SK-N-SH (cell line): ENCODE results near the gene LENG8. TPM values are rescaled to one million over a fixed set of nuclear protein-coding genes. Genes with fewer than 3 reads are reported as not detected.

Source experiments
- CTCF ChIA-PET: fragments of 300-600, 350-600 bp; formaldehyde crosslinking; extraction: SDS; loops from one replicate; lab custom pipeline; 2021; lab: Yijun Ruan, JAX
- POLR2A ChIA-PET: fragments of 350-600 bp; sonication (Branson Sonifier 250); formaldehyde crosslinking; extraction: SDS; loops from one replicate; lab custom pipeline; 2020; ENCODE audit warnings: antibody characterized with exemption, inconsistent platforms; lab: Yijun Ruan, JAX
- DNase-seq: peaks from one replicate; pipeline ENCODE4 v3.0.0; 2012
- H2AFZ ChIP-seq: fragments of 200-600 bp; sonication (generic); 2 replicates; pipeline ENCODE4 v1.8.1; 2016; ENCODE audit warnings: antibody characterized with exemption, mild to moderate bottlenecking, low read depth
- H3F3A ChIP-seq: fragments of 200-600 bp; sonication (generic); replicated peaks from 2 replicates; pipeline ENCODE3; 2016; ENCODE audit warnings: antibody characterized with exemption, mild to moderate bottlenecking; ENCODE audit not compliant: insufficient read depth
- H3K27ac ChIP-seq, 2 experiments: fragments of 200-500 bp in 1 of 2; fragments of 200-600 bp in 1 of 2; sonication (Bioruptor generic) in 1 of 2; sonication (generic), shearing (Covaris generic) in 1 of 2; 2 replicates each; pipeline versions ENCODE4 v1.5.1 to v1.6.1; 2014 to 2016; ENCODE audit warnings: low read depth in 2 of 2, inconsistent platforms in 1 of 2, low read length in 1 of 2, mild to moderate bottlenecking in 1 of 2, mixed read lengths in 1 of 2
- H3K27me3 ChIP-seq: fragments of 200-600 bp; sonication (generic), shearing (Covaris generic); 2 replicates; pipeline ENCODE4 v1.6.1; 2016; ENCODE audit warnings: mixed run types; ENCODE audit not compliant: insufficient read depth
- H3K36me3 ChIP-seq, 2 experiments: fragments of 200-500 bp in 1 of 2; fragments of 200-600 bp in 1 of 2; sonication (Bioruptor generic) in 1 of 2; sonication (generic) in 1 of 2; replicated peaks in 1 of 2; 2 replicates each; pipeline versions ENCODE3 to v1.5.1; 2014 to 2016; ENCODE audit warnings: low read length in 1 of 2, mild to moderate bottlenecking in 1 of 2; ENCODE audit not compliant: insufficient read depth in 2 of 2, control insufficient read depth in 1 of 2
- H3K4me1 ChIP-seq, 2 experiments: fragments of 200-500 bp in 1 of 2; fragments of 200-600 bp in 1 of 2; sonication (Bioruptor generic) in 1 of 2; sonication (generic), shearing (Covaris generic) in 1 of 2; 2 replicates each; pipeline versions ENCODE4 v1.5.1 to v1.6.1; 2014 to 2016; ENCODE audit warnings: low read depth in 1 of 2, low read length in 1 of 2, mixed run types in 1 of 2; ENCODE audit not compliant: insufficient read depth in 2 of 2, control insufficient read depth in 1 of 2
- H3K4me2 ChIP-seq: fragments of 200-600 bp; sonication (generic), shearing (Covaris generic); 2 replicates; pipeline ENCODE4 v1.6.1; 2017; ENCODE audit warnings: mixed run types
- H3K4me3 ChIP-seq, 2 experiments: fragments of 200-500 bp in 1 of 2; fragments of 200-600 bp in 1 of 2; sonication (Bioruptor generic) in 1 of 2; sonication (generic), shearing (Covaris generic) in 1 of 2; 2 replicates each; pipeline versions ENCODE4 v1.5.1 to v1.8.1; 2014 to 2016; ENCODE audit warnings: low read depth in 2 of 2, inconsistent platforms in 1 of 2, low read length in 1 of 2, mild to moderate bottlenecking in 1 of 2, mixed read lengths in 1 of 2, moderate library complexity in 1 of 2
- H3K79me2 ChIP-seq: fragments of 200-600 bp; sonication (generic); 2 replicates; pipeline ENCODE4 v1.8.1; 2017; ENCODE audit warnings: mild to moderate bottlenecking; ENCODE audit not compliant: insufficient read depth
- H3K9ac ChIP-seq: fragments of 200-600 bp; sonication (generic); 2 replicates; pipeline ENCODE4 v1.6.1; 2017; ENCODE audit warnings: mixed run types
- H3K9me2 ChIP-seq: fragments of 200-600 bp; sonication (generic); 2 replicates; pipeline ENCODE4 v1.6.1; 2017; ENCODE audit warnings: mixed run types
- H3K9me3 ChIP-seq: fragments of 200-600 bp; sonication (generic); 2 replicates; pipeline ENCODE4 v1.6.1; 2017; ENCODE audit warnings: mixed run types, mild to moderate bottlenecking, moderate library complexity
- H4K20me1 ChIP-seq: fragments of 200-600 bp; sonication (generic); 2 replicates; pipeline ENCODE4 v1.6.1; 2017; ENCODE audit warnings: mild to moderate bottlenecking, mixed run types; ENCODE audit not compliant: insufficient read depth
- EZH2phosphoT487 ChIP-seq: fragments of 200-600 bp; sonication (generic); IDR thresholded peaks from 2 replicates; pipeline ENCODE4 v1.6.1; 2017; ENCODE audit warnings: low read depth, mixed run types, mild to moderate bottlenecking, antibody characterized with exemption, moderate library complexity, borderline replicate concordance
- FOSL2 ChIP-seq: IDR thresholded peaks from 2 replicates; pipeline ENCODE4 v1.4.0; 2012; ENCODE audit warnings: low read depth, mild to moderate bottlenecking, moderate library complexity, borderline replicate concordance
- FOXM1 ChIP-seq: IDR thresholded peaks from 2 replicates; pipeline ENCODE4 v1.4.0; 2012; ENCODE audit warnings: low read depth, mild to moderate bottlenecking
- GATA2 ChIP-seq: sonication (generic); formaldehyde crosslinking; IDR thresholded peaks from 2 replicates; pipeline ENCODE4 v1.5.0; 2020; ENCODE audit warnings: mild to moderate bottlenecking, missing genetic modification reagents
- IRF3 ChIP-seq: fragments of 150-350 bp; IDR thresholded peaks from 2 replicates; pipeline ENCODE4 v1.6.1; 2016; ENCODE audit warnings: mild to moderate bottlenecking, low read depth, low read length
- NRF1 ChIP-seq: IDR thresholded peaks from 2 replicates; pipeline ENCODE4 v1.6.1; 2012; ENCODE audit warnings: low read depth, mild to moderate bottlenecking, low read length
- PBX3 ChIP-seq: IDR thresholded peaks from 2 replicates; pipeline ENCODE4; 2012
- RAD21 ChIP-seq: IDR thresholded peaks from 2 replicates; pipeline ENCODE4 v1.6.1; 2012; ENCODE audit warnings: mild to moderate bottlenecking, low read length
- REST ChIP-seq: IDR thresholded peaks from 2 replicates; pipeline ENCODE4 v1.6.1; 2012; ENCODE audit warnings: mild to moderate bottlenecking, low read depth, low read length, moderate library complexity
- RXRA ChIP-seq: IDR thresholded peaks from 2 replicates; pipeline ENCODE4 v1.4.0; 2012; ENCODE audit warnings: low read depth, mild to moderate bottlenecking, borderline replicate concordance
- YY1 ChIP-seq: IDR thresholded peaks from 2 replicates; pipeline ENCODE4 v1.4.0; 2012; ENCODE audit warnings: low read depth, mild to moderate bottlenecking
- WGBS: methylation state at CpG from one replicate; pipeline ENCODE4 v1.1.6; 2017; ENCODE audit warnings: low lambda C conversion rate; 5-methylcytosine and 5-hydroxymethylcytosine counted together
- polyA plus RNA-seq, 3 experiments: library from polyadenylated mRNA; depleted of rRNA; stranded (reverse); fragments of >200 nt; gene quantifications; 2 replicates each; pipeline ENCODE4 v1.2.3, GENCODE V29; 2012
- TF ChIP-seq, protein P1 (sequence below): IDR thresholded peaks from 2 replicates; pipeline ENCODE4 v1.4.0; 2012; ENCODE audit warnings: low read depth

Gene LENG8
- polyA plus RNA-seq, 1 of the 3 experiments (the other 2 are of a cell fraction), result 84.0 TPM

DNA sequence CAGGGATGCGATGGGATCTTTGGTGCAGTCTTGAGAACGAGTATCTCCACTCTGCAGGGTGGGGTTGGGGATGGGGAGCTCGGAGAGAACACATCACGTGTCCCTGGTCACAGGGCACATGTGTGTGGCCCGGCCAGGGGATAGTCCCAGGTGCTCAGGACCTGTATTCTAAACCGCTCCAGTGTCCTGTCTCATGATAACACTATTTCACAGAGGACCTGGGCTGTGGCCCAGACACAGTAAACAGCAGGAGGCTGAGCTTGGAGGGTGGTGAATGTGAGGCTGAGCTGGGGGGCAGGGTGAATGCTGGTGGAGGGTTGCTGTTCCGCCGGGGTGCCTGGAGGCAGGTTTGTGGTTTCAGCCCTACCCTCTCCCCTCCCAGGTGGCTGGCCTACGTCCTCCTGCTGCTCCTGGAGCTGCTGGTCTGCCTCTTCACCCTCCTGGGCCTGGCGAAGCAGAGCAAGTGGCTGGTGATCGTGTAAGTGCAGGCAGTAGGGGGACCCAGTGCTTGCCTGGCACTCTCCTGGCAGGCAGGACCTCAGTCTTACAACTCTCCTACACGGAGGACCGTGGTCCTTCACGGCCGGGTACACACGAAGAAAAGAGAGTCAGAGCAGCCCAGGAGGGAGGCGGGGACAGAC lies 22.6 kb upstream of the LENG8 start:
- Histone ChIP-seq H3K9me3 (no peaks in the 10 kb centered on the region), H3K36me3 (no peaks in the 10 kb centered on the region), H3K4me1 (peaks cover 0 to 10% of the 10 kb centered on the region in 2 experiments; a peak in 1 of 4 replicates), H3K27ac (no peak overlapping the region), H3F3A (no peaks in the 10 kb centered on the region), H3K4me3 (no peak overlapping the region), H2AFZ (no peak overlapping the region), H3K4me2 (no peak overlapping the region), H4K20me1 (no peaks in the 10 kb centered on the region), H3K9ac (no peak overlapping the region), H3K79me2 (no peaks in the 10 kb centered on the region), H3K27me3 (peaks cover 89% of the 10 kb centered on the region), H3K9me2 (no peaks in the 10 kb centered on the region)
- DNase-seq, result no peak
- no peak for TF ChIP-seq GATA2
- TF ChIP-seq, protein P1, sequence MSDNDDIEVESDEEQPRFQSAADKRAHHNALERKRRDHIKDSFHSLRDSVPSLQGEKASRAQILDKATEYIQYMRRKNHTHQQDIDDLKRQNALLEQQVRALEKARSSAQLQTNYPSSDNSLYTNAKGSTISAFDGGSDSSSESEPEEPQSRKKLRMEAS, result no peak
- TF ChIP-seq RAD21, result no peak
- TF ChIP-seq RXRA, result no peak
- no peak for TF ChIP-seq YY1
- TF ChIP-seq FOSL2, result no peak
- CTCF ChIA-PET, result interaction anchor here (0.7 to 1.5 kb wide), 2 partner anchors 11 to 36 kb away, joined by 3 to 5 read pairs; no protein-coding TSS in a partner anchor
- 5% methylated on average over 12 of the region's 17 CpGs for WGBS
- POLR2A ChIA-PET, result no interaction called here

DNA sequence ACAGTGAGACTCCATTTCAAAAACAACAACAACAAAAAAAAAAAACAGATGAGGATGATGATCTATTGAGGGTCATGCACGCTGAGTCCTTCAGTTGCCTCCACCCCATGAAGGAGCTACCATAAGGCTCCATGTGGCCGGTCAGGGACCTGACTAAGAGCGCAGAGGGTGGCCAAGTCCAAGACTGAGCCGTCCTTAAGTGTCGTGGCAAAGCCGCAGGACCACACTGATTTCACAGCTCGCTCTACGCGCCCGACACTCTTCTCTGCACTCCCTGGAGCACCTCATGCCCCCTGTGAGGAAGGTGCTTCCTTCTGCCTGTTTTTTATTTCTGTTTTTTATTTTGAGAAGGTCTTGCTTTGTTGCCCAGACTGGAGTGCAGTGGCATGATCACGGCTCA lies 21.4 kb upstream of the LENG8 start:
- DNase-seq, result no peak
- H3K9ac ChIP-seq, result no peak overlapping the region
- no peaks in the 10 kb centered on the region for H4K20me1 ChIP-seq
- CTCF ChIA-PET, result interaction anchor here (1.1 kb wide), 1 partner anchor 12 kb away, joined by 6 read pairs; no protein-coding TSS in a partner anchor
- H3K27me3 ChIP-seq, result peaks cover 77% of the 10 kb centered on the region
- H2AFZ ChIP-seq, result no peak overlapping the region
- H3K36me3 ChIP-seq, result no peaks in the 10 kb centered on the region
- H3K4me1 ChIP-seq, result peaks cover 0 to 12% of the 10 kb centered on the region in 2 experiments; a peak in 1 of 4 replicates
- H3K27ac ChIP-seq, result no peak overlapping the region
- H3K9me2 ChIP-seq, result no peaks in the 10 kb centered on the region
- POLR2A ChIA-PET, result no interaction called here
- H3K4me2 ChIP-seq, result no peak overlapping the region
- H3K79me2 ChIP-seq, result no peaks in the 10 kb centered on the region
- no peaks in the 10 kb centered on the region for H3F3A ChIP-seq
- TF ChIP-seq IRF3 (no peak), FOXM1 (no peak), EZH2phosphoT487 (no peak), PBX3 (no peak), REST (no peak), NRF1 (no peak), YY1 (no peak)
- H3K9me3 ChIP-seq, result no peaks in the 10 kb centered on the region
- WGBS, result 24% methylated on average over 10 of the region's 11 CpGs
- H3K4me3 ChIP-seq, result no peak overlapping the region
